Karpas-422 (cell line): ENCODE measurements around the gene NPAP1. TPM values are rescaled to one million over a fixed set of nuclear protein-coding genes. Genes with fewer than 3 reads are reported as not detected.
A peak's percentile ranks its signal among the peaks of the same experiment; 100 is the strongest.
"Not testable (repeated sequence)": the region's sequence is repeated elsewhere in the genome, so short reads cannot be mapped to it uniquely, and the experiment has no call there.

Experiments
- DNase-seq: peaks from one replicate; pipeline ENCODE4 v3.0.0-alpha.2; 2015
- H2AFZ ChIP-seq: fragments of 200-600 bp; sonication (generic); 2 replicates; pipeline ENCODE4 v1.6.1; 2014; ENCODE audit warnings: antibody characterized with exemption, low read length, mixed read lengths
- H3K27ac ChIP-seq: fragments of 200-600 bp; sonication (generic); 2 replicates; pipeline ENCODE4 v1.5.1; 2014; ENCODE audit warnings: mild to moderate bottlenecking, low read length, moderate library complexity
- H3K27me3 ChIP-seq: fragments of 200-600 bp; sonication (generic); 2 replicates; pipeline ENCODE4 v1.6.1; 2014; ENCODE audit warnings: low read length, mixed read lengths
- H3K36me3 ChIP-seq: fragments of 200-600 bp; sonication (generic); 2 replicates; pipeline ENCODE4 v1.6.1; 2014; ENCODE audit warnings: low read length, mixed read lengths; ENCODE audit not compliant: insufficient read depth
- H3K4me1 ChIP-seq: fragments of 200-600 bp; sonication (generic); 2 replicates; pipeline ENCODE4 v1.6.1; 2014; ENCODE audit warnings: mild to moderate bottlenecking, low read length, mixed read lengths
- H3K4me2 ChIP-seq: fragments of 200-600 bp; sonication (generic); 2 replicates; pipeline ENCODE4 v1.6.1; 2014; ENCODE audit warnings: low read length, low read depth, mild to moderate bottlenecking; ENCODE audit not compliant: poor library complexity, severe bottlenecking
- H3K4me3 ChIP-seq: fragments of 200-600 bp; sonication (generic); 2 replicates; pipeline ENCODE4 v1.5.1; 2014; ENCODE audit warnings: mild to moderate bottlenecking, antibody characterized with exemption, low read length, mixed read lengths
- H3K79me2 ChIP-seq: fragments of 200-600 bp; sonication (generic); 2 replicates; pipeline ENCODE4 v1.6.1; 2014; ENCODE audit warnings: mild to moderate bottlenecking, low read length, mixed read lengths
- H3K9ac ChIP-seq: fragments of 200-600 bp; sonication (generic); 2 replicates; pipeline ENCODE4 v1.6.0; 2014; ENCODE audit warnings: low read length
- H3K9me2 ChIP-seq: fragments of 200-600 bp; sonication (generic), shearing (Covaris generic); replicated peaks from 2 replicates; pipeline ENCODE4 v1.6.0; 2014; ENCODE audit warnings: mild to moderate bottlenecking, low read length, moderate library complexity; ENCODE audit not compliant: insufficient read depth
- H3K9me3 ChIP-seq: fragments of 300-700, 200-600 bp; sonication (generic); 2 replicates; pipeline ENCODE4 v1.6.1; 2014; ENCODE audit warnings: low read length, mixed read lengths
- H4K20me1 ChIP-seq: fragments of 200-600 bp; sonication (generic); 2 replicates; pipeline ENCODE4 v1.6.1; 2014; ENCODE audit warnings: mild to moderate bottlenecking, antibody characterized with exemption, low read length, low read depth; ENCODE audit not compliant: insufficient read depth
- total RNA-seq: library from RNA; depleted of rRNA; stranded (reverse); fragments of >200 nt; shearing (Covaris generic); gene quantifications from 2 replicates; pipeline ENCODE4 v1.2.3, GENCODE V29; 2014; ENCODE audit warnings: low replicate concordance; rRNA removed

Gene NPAP1, protein sequence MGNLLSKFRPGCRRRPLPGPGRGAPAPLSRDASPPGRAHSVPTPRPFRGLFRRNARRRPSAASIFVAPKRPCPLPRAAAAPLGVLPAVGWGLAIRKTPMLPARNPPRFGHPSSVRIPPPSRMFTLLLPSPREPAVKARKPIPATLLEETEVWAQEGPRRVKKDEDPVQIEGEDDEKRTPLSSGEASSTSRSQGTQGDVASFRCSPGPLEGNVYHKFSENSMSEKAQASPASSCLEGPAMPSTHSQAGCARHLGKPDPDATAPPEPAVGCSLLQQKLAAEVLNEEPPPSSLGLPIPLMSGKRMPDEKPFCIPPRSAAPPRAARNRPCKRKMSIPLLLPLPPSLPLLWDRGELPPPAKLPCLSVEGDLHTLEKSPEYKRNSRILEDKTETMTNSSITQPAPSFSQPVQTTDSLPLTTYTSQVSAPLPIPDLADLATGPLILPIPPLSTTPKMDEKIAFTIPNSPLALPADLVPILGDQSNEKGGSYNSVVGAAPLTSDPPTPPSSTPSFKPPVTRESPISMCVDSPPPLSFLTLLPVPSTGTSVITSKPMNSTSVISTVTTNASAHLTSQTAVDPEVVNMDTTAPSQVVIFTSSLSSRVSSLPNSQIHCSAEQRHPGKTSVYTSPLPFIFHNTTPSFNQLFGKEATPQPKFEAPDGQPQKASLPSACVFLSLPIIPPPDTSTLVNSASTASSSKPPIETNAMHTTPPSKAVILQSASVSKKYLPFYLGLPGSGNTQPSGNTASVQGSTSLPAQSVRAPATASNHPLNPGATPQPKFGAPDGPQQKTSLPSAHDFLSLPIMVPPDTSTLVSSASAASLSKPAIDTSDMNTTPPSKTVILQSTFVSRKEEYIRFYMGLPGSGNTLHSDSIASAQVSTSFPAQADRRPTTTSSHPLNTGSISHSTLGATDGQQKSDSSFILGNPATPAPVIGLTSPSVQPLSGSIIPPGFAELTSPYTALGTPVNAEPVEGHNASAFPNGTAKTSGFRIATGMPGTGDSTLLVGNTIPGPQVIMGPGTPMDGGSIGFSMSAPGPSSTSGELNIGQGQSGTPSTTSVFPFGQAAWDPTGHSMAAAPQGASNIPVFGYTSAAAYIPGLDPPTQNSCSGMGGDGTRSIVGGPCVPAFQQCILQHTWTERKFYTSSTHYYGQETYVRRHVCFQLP
- total RNA-seq, result not detected in 2 replicates

GRCh38 chr15:24675332-24676144 is at the start of gene NPAP1:
Gene NPAP1 (plus strand): TSS chr15:24675775. CDS start chr15:24675868, 93 bp downstream.
- DNase-seq, result no peak
- no peaks in the 10 kb centered on the region for H3K4me1 ChIP-seq
- H3K9ac ChIP-seq, result no peak within 1 kb of the TSS
- H3K4me2 ChIP-seq, result no peak within 1 kb of the TSS
- no peak within 1 kb of the TSS for H2AFZ ChIP-seq
- H3K27me3 ChIP-seq, result no peaks in the 10 kb centered on the region
- no peaks in the 10 kb centered on the region for H3K36me3 ChIP-seq
- H3K27ac ChIP-seq, result no peak within 1 kb of the TSS
- no peaks in the 10 kb centered on the region for H4K20me1 ChIP-seq
- no peaks in the 10 kb centered on the region for H3K79me2 ChIP-seq
- H3K9me2 ChIP-seq, result no peaks in the 10 kb centered on the region
- H3K9me3 ChIP-seq, result peaks cover 36% of the 10 kb centered on the region; the same call in 1 of the 2 replicates
- H3K4me3 ChIP-seq, result no peak within 1 kb of the TSS

GRCh38 chr15:24627443-24627842 is 48.1 kb upstream of the NPAP1 start:
- Histone ChIP-seq H3K4me3 (no peak overlapping the region), H4K20me1 (no peaks in the 10 kb centered on the region), H3K79me2 (no peaks in the 10 kb centered on the region), H2AFZ (no peak overlapping the region), H3K9ac (no peak overlapping the region), H3K4me1 (no peaks in the 10 kb centered on the region), H3K9me2 (no peaks in the 10 kb centered on the region), H3K4me2 (no peak overlapping the region), H3K9me3 (peaks cover 46% of the 10 kb centered on the region), H3K27me3 (no peaks in the 10 kb centered on the region), H3K27ac (no peak overlapping the region), H3K36me3 (no peaks in the 10 kb centered on the region)
- DNase-seq, result no peak

- no peak overlapping the region for H3K4me3 ChIP-seq
- no peak overlapping the region for H3K4me2 ChIP-seq
- H4K20me1 ChIP-seq, result no peaks in the 10 kb centered on the region
- no peaks in the 10 kb centered on the region for H3K27me3 ChIP-seq
- no peaks in the 10 kb centered on the region for H3K9me2 ChIP-seq
- no peaks in the 10 kb centered on the region for H3K79me2 ChIP-seq
- H3K9ac ChIP-seq, result no peak overlapping the region
- no peak overlapping the region for H2AFZ ChIP-seq
- H3K9me3 ChIP-seq, result peaks cover 35% of the 10 kb centered on the region
- no peaks in the 10 kb centered on the region for H3K36me3 ChIP-seq
- no peak overlapping the region for H3K27ac ChIP-seq
- no peaks in the 10 kb centered on the region for H3K4me1 ChIP-seq
- DNase-seq, result no peak
Observed at GRCh38 chr15:24633082-24633481, 42.5 kb upstream of the NPAP1 start.

DNA sequence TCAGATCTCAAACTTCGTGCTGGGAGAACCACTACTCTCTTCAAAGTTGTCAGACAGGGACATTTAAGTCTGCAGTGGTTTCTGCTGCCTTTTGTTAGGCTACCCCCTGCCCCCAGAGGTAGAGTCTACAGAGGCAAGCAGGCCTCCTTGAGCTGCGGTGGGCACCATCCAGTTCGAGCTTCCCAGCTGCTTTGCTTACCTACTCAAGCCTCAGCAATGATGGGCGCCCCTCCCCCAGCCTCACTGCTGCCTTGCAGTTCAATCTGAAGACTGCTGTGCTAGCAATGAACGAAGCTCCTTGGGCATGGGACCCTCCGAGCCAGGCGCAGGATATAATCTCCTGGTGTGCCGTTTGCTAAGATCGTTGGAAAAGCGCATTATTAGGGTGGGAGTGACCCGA is 36.2 kb upstream of the NPAP1 start:
- H3K79me2 ChIP-seq, H3K4me2 ChIP-seq, H3K4me3 ChIP-seq, DNase-seq, H3K27me3 ChIP-seq, H3K9me2 ChIP-seq, H3K27ac ChIP-seq, H3K4me1 ChIP-seq, H3K36me3 ChIP-seq, H3K9ac ChIP-seq, H4K20me1 ChIP-seq, H2AFZ ChIP-seq: not testable (repeated sequence)
- peaks cover 27% of the 10 kb centered on the region for H3K9me3 ChIP-seq

DNA sequence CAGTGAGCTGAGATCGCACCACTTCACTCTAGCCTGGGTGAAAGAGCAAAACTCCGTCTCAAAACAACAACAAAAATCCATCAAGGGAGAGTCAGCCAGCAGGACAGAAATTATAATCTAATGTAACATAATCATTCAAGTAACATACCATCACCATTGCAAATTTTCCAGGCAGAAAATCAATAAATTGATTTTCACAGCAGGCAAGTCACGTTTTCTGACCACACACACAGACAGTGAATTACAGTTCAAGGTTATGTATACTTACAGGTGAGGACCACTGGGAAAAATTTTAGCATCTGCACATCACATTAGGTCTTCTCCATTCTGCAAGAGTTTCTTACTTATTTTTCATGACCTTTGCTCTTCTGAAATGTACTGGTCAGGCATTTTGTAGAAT is 29.9 kb upstream of the NPAP1 start:
- Histone ChIP-seq H3K4me2 (no peak overlapping the region), H4K20me1 (no peaks in the 10 kb centered on the region), H3K9me3 (peaks cover 42% of the 10 kb centered on the region), H3K9me2 (no peaks in the 10 kb centered on the region), H3K9ac (no peak overlapping the region), H3K4me3 (no peak overlapping the region), H3K79me2 (no peaks in the 10 kb centered on the region), H3K36me3 (no peaks in the 10 kb centered on the region), H2AFZ (no peak overlapping the region), H3K27ac (no peak overlapping the region), H3K4me1 (no peaks in the 10 kb centered on the region), H3K27me3 (no peaks in the 10 kb centered on the region)
- no peak for DNase-seq

DNA sequence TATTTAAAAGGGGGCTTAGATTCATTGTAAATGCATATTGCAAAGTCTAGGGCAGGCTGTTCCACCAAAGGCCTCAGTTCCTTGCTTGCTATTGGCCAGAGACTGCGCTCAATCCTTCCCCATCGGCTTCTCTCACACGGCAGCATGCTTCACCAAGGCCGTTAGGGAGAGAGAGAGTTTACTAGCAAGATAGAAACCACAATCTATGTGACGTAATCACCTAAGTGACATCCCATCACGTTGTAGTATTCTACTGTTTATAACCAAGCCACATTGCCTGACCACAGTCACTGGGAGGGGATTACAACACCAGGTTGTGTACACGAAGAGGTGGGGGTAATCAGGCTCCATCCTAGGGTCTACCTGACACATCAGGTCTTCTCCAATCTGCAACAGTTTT is 16.0 kb upstream of the NPAP1 start:
- H3K36me3 ChIP-seq, result no peaks in the 10 kb centered on the region
- no peak overlapping the region for H3K4me2 ChIP-seq
- no peak overlapping the region for H3K27ac ChIP-seq
- no peaks in the 10 kb centered on the region for H3K79me2 ChIP-seq
- no peak overlapping the region for H3K4me3 ChIP-seq
- peaks cover 50% of the 10 kb centered on the region for H3K9me3 ChIP-seq
- no peak overlapping the region for H3K9ac ChIP-seq
- no peaks in the 10 kb centered on the region for H3K4me1 ChIP-seq
- no peak for DNase-seq
- H4K20me1 ChIP-seq, result no peaks in the 10 kb centered on the region
- no peak overlapping the region for H2AFZ ChIP-seq
- H3K27me3 ChIP-seq, result no peaks in the 10 kb centered on the region
- H3K9me2 ChIP-seq, result no peaks in the 10 kb centered on the region

DNA sequence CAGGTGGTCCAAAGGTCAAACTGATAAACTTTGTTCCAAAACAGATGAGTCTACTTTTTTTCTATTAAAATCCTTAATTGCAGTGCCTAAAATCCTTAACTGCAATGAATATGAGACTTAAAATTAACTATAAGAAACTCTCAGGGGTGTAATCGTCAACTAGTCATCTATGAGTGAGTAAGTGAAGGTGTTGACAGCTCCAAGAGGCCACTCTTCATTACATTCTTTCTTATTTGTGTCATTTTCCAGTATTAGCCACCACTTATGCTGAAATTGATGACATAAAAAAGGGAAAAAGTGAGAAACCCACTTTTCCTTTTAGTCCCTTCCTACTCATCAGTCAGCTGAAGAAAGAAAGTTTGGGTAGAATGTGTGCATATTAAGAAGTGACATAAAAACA is 12.6 kb upstream of the NPAP1 start:
- no peaks in the 10 kb centered on the region for H4K20me1 ChIP-seq
- H3K27me3 ChIP-seq, result no peaks in the 10 kb centered on the region
- no peak overlapping the region for H3K27ac ChIP-seq
- no peaks in the 10 kb centered on the region; the same call in 1 of the 2 replicates for H3K36me3 ChIP-seq
- no peak overlapping the region for H2AFZ ChIP-seq
- no peak overlapping the region for H3K9ac ChIP-seq
- 0 out of 2 replicates have a peak overlapping the region, but pooled peaks have one; percentile 19 for H3K4me3 ChIP-seq
- H3K9me2 ChIP-seq, result no peaks in the 10 kb centered on the region
- H3K79me2 ChIP-seq, result no peaks in the 10 kb centered on the region
- H3K4me1 ChIP-seq, result no peaks in the 10 kb centered on the region
- no peak overlapping the region for H3K4me2 ChIP-seq
- H3K9me3 ChIP-seq, result peaks cover 59% of the 10 kb centered on the region
- DNase-seq, result no peak
